Keratinocyte (primary cell): ENCODE measurements around the gene MROH2A. TPM values are rescaled to one million over a fixed set of nuclear protein-coding genes. Genes with fewer than 3 reads are reported as not detected.

Source experiments
- DNase-seq: peaks from one replicate; pipeline ENCODE4 v3.0.0-alpha.2; 2011; ENCODE audit warnings: low read depth, missing footprints, low spot score
- FAIRE-seq: peaks from 2 replicates; lab custom pipeline; 2011; peaks lifted over from hg19 to GRCh38; lab: Jason Lieb, UNC
- H2AFZ ChIP-seq: 2 replicates; pipeline ENCODE4 v1.6.0; 2012; ENCODE audit warnings: low read length, control low read depth, inconsistent platforms; ENCODE audit not compliant: control insufficient read depth
- H3K27ac ChIP-seq: 2 replicates; pipeline ENCODE4 v1.5.1; 2011; ENCODE audit warnings: low read length; ENCODE audit not compliant: control insufficient read depth, insufficient read depth
- H3K27me3 ChIP-seq: 3 replicates; pipeline ENCODE4 v1.6.0; 2011; ENCODE audit warnings: low read length; ENCODE audit not compliant: control insufficient read depth, insufficient read depth; ENCODE audit errors: extremely low read depth
- H3K36me3 ChIP-seq, 2 experiments: 2 replicates in 1 of 2; 3 replicates in 1 of 2; pipeline ENCODE4 v1.5.1; 2011; ENCODE audit warnings: low read length in 2 of 2, mild to moderate bottlenecking in 1 of 2; ENCODE audit not compliant: control insufficient read depth in 2 of 2, insufficient read depth in 2 of 2; ENCODE audit errors: extremely low read depth in 1 of 2
- H3K4me1 ChIP-seq: 3 replicates; pipeline ENCODE4 v1.5.1; 2011; ENCODE audit warnings: low read length; ENCODE audit not compliant: control insufficient read depth, insufficient read depth; ENCODE audit errors: extremely low read depth
- H3K4me2 ChIP-seq: 3 replicates; pipeline ENCODE4 v1.6.0; 2011; ENCODE audit warnings: low read depth, low read length; ENCODE audit not compliant: control insufficient read depth, insufficient read depth; ENCODE audit errors: extremely low read depth
- H3K4me3 ChIP-seq, 3 experiments: fragments of 200-600 bp in 1 of 3; sonication (generic) in 1 of 3; 2 replicates in 2 of 3; 3 replicates in 1 of 3; pipeline ENCODE4 v1.5.1; 2011 to 2016; ENCODE audit warnings: low read length in 3 of 3, mild to moderate bottlenecking in 3 of 3, control low read depth in 2 of 3, inconsistent platforms in 1 of 3, low read depth in 1 of 3, mixed read lengths in 1 of 3, mixed run types in 1 of 3, moderate library complexity in 1 of 3; ENCODE audit not compliant: control insufficient read depth in 2 of 3, insufficient read depth in 2 of 3; ENCODE audit errors: extremely low read depth in 1 of 3
- H3K79me2 ChIP-seq: 2 replicates; pipeline ENCODE4 v1.6.0; 2012; ENCODE audit warnings: low read length; ENCODE audit not compliant: control insufficient read depth, insufficient read depth
- H3K9ac ChIP-seq: 3 replicates; pipeline ENCODE4 v1.6.0; 2011; ENCODE audit warnings: low read length; ENCODE audit not compliant: control insufficient read depth, insufficient read depth; ENCODE audit errors: extremely low read depth
- H3K9me1 ChIP-seq: 3 replicates; pipeline ENCODE4 v1.6.0; 2011; ENCODE audit warnings: low read length; ENCODE audit not compliant: control insufficient read depth, insufficient read depth; ENCODE audit errors: extremely low read depth
- H3K9me3 ChIP-seq: 2 replicates; pipeline ENCODE4 v1.5.1; 2012; ENCODE audit warnings: low read depth, low read length; ENCODE audit not compliant: control insufficient read depth
- H4K20me1 ChIP-seq: 3 replicates; pipeline ENCODE4 v1.6.0; 2011; ENCODE audit warnings: low read length; ENCODE audit not compliant: control insufficient read depth, insufficient read depth; ENCODE audit errors: extremely low read depth
- CTCF ChIP-seq, 3 experiments: IDR thresholded peaks in 1 of 3; conservative IDR thresholded peaks in 1 of 3; optimal IDR thresholded peaks in 1 of 3; 2 replicates in 2 of 3; 3 replicates in 1 of 3; pipeline versions ENCODE3 to v1.5.1; 2011; ENCODE audit warnings: low read length in 3 of 3, mild to moderate bottlenecking in 3 of 3, moderate library complexity in 2 of 3, control low read depth in 1 of 3, inconsistent platforms in 1 of 3; ENCODE audit not compliant: insufficient read depth in 2 of 3; ENCODE audit errors: extremely low read depth in 1 of 3
- EZH2 ChIP-seq: IDR thresholded peaks from one replicate; pipeline ENCODE4 v1.6.1; 2012; ENCODE audit warnings: inconsistent platforms, mild to moderate bottlenecking, low read length, moderate library complexity
- dilution Hi-C: fragments of 300-500 bp; cut with MboI; formaldehyde crosslinking; loops from one replicate; pipeline ENCODE4 v1.7.0; 2020; ENCODE audit warnings: low sequenced_read_pairs; ENCODE audit not compliant: extremely low pct_ligation_motif_present
- polyA plus RNA-seq, 5 experiments: library from polyadenylated mRNA; depleted of rRNA in 3 of 5; stranded (reverse) in 3 of 5; stranded (forward) in 1 of 5; unstranded in 1 of 5; fragments of >200 nt; gene quantifications; 1 replicate in 1 of 5; 2 replicates in 3 of 5; 3 replicates in 1 of 5; pipeline versions ENCODE4 v1.2.1 to v1.2.3, GENCODE V29; 2011 to 2012; ENCODE audit warnings: missing spikeins in 2 of 5, low read depth in 1 of 5, low replicate concordance in 1 of 5

Gene MROH2A
- polyA plus RNA-seq, 1 donor (not counting 4 experiments of a cell fraction or from before 2014, with no cell fraction given): 0.33 TPM

- DNase-seq (no peak), FAIRE-seq (no peak)
- TF ChIP-seq EZH2: no peak
- no peak for TF ChIP-seq CTCF (optimal IDR thresholded peaks at IDR 0.05 in 1 of 3, IDR thresholded peaks at IDR 0.05 in 1 of 3, conservative IDR thresholded peaks at IDR 0.05 in 1 of 3; ENCODE audit: extremely low read depth in 1 of 3, insufficient read depth in 2 of 3, low read length in 3 of 3)
These were observed 88.3 kb downstream of the MROH2A start for GRCh38 chr2:233866479-233866878.

GRCh38 chr2:233867993-233868532 lies 89.9 kb downstream of the MROH2A start, which contains the start of gene MSL3B:
Gene MSL3B (minus strand): TSS chr2:233868386.
- Histone ChIP-seq H3K9me3 (no peaks in the 10 kb centered on the region), H3K27ac (peak within 1 kb of the TSS; percentile 62), H4K20me1 (no peaks in the 10 kb centered on the region), H3K79me2 (no peaks in the 10 kb centered on the region), H3K27me3 (no peaks in the 10 kb centered on the region), H3K4me2 (peak within 1 kb of the TSS; percentile 89), H3K4me3 (peak within 1 kb of the TSS; percentile 51 to 89 (median 85)), H3K9ac (peak within 1 kb of the TSS; percentile 78), H3K9me1 (no peaks in the 10 kb centered on the region), H3K4me1 (no peaks in the 10 kb centered on the region), H3K36me3 (peaks cover 3 to 5% of the 10 kb centered on the region in 2 experiments), H2AFZ (peak within 1 kb of the TSS; percentile 99)
- FAIRE-seq: peak; percentile 9
- TF ChIP-seq CTCF (optimal IDR thresholded peaks at IDR 0.05 in 1 of 3, IDR thresholded peaks at IDR 0.05 in 1 of 3, conservative IDR thresholded peaks at IDR 0.05 in 1 of 3; ENCODE audit: extremely low read depth in 1 of 3, insufficient read depth in 2 of 3, low read length in 3 of 3) (no peak), EZH2 (no peak)
- dilution Hi-C loops: no loop called here
- no peak for DNase-seq

More at GRCh38 chr2:233866479-233866878, 88.3 kb downstream of the MROH2A start:
- Histone ChIP-seq H3K9ac (no peak overlapping the region), H3K9me1 (no peaks in the 10 kb centered on the region), H3K27ac (no peak overlapping the region), H2AFZ (no peak overlapping the region), H3K4me3 (no peak overlapping the region), H3K79me2 (no peaks in the 10 kb centered on the region), H3K4me1 (no peaks in the 10 kb centered on the region), H3K9me3 (no peaks in the 10 kb centered on the region), H3K36me3 (peaks cover 3 to 5% of the 10 kb centered on the region in 2 experiments), H3K27me3 (no peaks in the 10 kb centered on the region), H3K4me2 (no peak overlapping the region), H4K20me1 (no peaks in the 10 kb centered on the region)
- dilution Hi-C loops: no loop called here
